COLO668 (cell line): ENCODE data around the gene OVOL1.

ENCODE experiments used
- DNase-seq: peaks from one replicate; lab custom pipeline; 2025; ENCODE audit not compliant: unreplicated experiment; lab: John Stamatoyannopoulos, UW

Gene OVOL1

DNA sequence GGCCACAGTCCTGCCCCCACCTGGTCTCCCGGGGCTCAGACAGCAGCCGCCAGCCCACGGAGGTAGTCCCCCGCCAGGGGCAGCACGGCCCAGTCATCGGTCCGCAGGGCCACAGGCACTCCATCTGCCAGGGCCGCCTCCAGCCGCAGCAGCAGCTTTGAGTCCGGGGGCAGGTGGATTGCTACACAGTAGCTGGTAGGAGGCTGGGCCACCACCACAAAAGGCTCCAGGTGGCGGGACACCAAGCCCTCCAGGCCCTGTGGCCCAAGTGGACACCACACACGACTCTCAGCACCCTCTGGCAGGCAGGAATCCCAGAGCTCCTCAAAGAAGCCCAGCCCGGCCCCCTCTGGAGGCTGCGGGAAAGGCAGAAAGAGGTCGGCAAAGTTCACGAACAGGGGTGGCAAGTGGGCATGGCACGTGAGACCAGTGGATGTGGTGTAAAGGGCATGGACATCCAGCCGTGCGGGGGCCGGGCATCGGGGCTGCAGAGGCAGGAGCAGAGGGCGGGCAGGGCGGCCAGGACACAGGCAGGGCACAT is 9.0 kb upstream of the OVOL1 start:
- DNase-seq: no peak

DNA sequence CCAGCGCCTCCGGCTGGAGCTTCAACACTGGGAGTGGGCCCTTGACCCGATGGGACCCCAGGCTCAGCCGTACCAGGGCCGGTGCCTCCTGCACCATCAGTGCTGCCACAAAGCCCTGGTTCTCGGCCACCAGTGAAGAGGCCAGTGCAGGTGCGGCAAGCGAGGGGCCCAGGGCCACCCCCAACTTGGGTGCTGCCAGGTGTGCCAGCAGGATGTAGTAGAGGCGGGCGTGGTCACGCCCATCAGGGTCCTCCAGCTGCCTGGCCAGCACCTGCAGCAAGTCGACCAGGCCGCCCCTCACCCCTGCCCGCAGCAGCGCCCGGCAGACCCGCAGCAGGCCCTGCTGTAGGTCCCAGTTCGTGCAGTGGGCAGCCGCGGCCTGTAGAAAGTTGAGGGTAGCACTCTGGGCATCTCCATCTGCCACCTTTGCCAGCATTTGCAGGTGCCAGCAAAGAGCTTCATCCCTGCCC is 8.4 kb upstream of the OVOL1 start:
- DNase-seq: no peak

DNA sequence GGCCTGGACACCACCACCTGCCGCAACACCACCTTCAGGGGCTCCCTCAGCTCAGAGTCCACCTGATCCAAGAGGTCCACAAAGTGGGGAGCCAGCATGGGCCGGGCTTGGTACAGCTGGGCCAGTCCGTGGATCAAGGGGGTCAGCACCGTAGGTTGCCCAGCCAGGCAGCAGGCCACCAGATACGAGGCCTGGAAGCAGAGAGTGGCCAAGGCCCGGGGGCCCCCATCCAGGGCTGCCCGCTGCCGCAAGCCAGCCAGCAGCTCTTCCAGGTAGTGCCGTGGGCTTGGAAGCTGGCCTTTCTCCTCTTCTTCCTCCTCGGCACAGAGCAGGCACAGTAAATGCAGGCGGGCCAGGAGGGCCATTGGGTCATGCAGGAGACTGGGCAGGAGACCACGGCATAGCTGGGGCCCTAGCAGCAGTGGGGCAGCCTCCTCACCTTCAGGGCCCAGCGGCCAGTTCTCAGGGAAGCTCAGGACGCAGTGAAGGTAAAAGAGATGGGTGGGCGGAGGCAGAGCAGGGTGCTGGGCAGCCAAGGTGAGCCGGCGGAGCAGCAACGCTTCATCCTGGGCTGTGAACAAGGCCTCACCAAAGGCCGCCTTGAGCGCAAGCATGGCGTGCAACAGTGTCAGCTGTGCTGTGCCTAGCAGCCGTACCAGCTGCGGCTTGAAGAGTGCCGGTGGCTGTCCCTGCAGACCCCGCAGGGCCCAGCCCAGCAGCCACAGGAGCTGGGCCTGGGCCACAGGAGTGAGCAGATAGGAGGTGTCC is 7.8 kb upstream of the OVOL1 start:
- no peak for DNase-seq

DNA sequence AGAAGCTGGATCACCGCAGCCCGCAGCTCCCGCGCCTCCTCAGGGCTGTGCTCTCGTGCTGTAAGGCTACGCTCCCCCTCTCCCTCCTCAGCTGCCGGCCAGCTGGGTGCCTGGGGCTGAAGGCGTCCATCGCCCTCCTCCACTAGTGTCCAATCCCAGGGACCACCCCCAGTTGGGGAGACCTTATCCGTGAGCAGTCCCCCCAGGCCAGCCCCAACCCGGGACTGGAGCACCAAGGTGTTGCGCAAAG is 7.3 kb upstream of the OVOL1 start:
- DNase-seq: no peak

DNA sequence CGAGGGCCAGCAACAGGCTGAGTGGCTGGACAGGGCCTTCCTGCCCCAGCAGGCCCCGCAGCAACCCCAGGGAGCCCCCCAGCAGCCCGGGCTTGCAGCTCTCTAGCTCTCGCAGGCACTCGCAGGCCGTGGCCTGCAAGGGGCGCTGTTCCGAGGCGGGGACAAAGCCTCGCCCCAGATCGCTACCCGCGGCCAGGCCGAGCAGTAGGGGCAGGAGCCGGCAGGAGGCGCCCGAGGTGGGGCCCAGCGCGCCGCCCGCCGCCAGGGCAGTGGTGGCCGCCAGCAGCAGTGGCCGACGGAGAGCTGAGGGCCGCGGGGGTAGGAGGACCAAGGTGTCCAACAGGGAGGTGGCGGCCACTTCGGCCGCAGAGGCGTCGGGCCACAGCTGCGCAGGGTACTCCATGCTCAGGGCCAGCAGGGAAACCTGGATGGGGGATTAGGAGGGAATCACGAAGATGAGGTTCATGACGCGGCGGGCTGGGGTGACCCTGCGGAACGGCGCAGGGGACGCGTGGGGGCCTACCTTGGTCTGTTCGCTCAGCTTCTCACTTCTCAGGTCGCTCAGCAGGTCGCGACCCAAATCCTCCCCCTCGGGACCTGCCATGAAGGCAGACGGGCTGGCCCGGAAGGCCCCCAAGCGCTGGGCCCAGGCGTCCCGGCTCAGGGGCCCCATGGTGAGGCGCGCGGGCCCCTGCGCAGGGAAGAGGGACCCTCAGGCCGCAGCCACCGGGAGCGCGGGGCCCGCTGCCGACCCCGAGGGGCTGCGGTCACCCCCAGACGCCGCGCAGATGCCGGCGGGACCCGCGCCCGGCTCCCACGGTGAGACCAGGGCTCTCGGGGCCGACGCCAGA is 6.7 kb upstream of the OVOL1 start:
- peak; percentile 88 for DNase-seq

DNA sequence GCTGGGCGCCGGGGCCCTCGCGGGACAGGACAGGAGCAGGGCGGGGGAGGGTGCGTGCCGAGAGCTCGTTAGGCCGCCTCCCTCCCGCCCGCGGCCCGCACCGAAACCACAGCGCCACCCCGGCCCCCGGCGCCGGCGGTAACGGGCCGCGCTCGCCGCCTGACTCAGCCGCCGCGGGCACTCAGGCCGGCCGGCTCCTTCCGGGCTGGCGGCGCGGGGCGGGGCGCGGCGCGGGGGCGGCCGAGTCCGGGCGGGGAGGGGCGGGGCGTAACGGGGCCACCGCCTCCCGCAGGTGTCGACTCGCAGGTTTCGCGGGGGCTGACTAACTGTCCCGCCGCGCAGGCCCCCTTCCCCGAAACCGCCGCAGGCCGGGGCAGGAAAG is 6.1 kb upstream of the OVOL1 start, which contains the start of gene AP5B1:
Gene AP5B1, minus strand, starts transcription at position 207 of the 382 bp plus-strand sequence. CDS start 385 bp downstream, outside the sequence.
- DNase-seq: peak; percentile 74

DNA sequence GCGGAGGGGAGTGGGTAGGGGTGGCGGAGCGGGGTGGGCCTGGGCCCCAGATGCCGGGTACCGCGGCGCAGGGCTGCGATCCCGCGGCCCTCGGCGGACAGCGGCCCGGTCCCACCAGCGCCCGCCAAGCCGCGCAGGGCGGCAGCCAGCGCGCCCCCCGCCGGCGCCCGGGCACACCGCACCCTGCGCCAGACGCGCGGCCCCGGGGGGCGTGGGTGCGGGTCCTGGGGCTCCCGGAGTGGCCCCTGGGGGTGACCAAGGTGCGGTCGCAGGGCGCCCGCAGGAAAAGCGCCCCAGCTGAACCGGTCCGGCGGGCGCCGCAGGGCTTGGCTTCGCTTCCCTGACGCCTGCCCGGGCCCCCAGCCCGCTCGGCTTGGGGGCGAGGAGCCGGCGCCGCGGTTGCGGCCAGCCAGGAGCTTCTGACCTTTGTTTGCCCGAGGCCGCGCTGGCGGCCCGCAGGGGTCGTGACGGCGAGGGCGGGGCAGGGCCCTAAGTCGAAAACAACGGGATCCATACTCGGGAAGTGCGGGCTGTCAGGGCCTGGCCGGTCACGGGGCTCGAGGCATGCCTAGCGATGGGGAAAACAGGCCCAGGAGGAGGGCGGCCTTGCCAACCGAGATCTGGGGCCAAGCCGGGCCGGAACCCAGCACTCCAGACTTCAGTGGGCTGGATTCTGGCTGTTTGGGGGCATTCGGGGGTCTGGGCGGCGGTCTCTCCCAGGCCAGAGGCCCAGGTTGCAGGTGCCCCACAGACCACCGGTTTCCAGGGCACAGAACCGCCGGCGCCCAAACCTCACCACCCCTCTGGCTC is 5.5 kb upstream of the OVOL1 start:
- peak; percentile 62 for DNase-seq

DNA sequence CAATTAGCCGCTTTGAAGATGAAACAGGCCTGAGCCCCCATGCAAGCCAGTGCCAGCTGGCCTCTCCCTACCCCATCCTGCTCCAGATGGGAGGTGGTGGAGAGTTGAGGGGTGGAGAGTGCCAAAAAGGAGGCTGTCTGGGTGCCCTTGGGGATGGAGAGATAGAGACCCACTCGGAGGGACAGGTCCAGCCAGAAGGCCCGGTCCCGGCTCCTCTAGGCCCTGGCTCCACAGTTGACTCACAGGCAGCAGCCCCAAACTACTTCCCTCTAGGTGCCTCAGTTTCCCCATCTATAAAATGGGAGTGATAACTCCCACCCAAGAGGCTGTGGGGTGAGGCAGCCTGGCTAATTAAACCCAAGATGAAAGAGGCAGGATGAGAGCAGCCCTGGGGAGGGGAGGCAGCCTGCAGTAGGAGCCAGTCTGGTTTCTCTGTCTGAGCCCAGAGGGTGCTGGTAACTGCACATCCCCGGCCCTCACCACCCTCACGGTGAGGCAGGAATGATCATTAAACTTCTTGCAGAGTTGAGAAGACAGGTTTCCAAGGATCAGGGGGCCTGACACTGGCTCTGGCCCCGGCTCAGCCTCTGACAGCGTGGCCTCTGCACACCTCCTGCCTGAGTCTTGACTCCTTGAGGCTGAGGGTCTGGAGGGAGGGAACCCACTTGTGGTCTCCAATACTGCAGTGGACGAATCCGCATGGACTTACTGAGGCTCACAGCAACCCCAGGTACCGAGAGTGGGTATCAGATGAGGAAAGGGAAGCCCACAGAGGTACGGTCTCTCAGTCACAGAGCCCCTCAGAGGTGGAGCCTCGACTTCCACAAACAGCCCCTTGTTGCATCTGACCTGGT is 4.7 kb upstream of the OVOL1 start:
- no peak for DNase-seq

DNA sequence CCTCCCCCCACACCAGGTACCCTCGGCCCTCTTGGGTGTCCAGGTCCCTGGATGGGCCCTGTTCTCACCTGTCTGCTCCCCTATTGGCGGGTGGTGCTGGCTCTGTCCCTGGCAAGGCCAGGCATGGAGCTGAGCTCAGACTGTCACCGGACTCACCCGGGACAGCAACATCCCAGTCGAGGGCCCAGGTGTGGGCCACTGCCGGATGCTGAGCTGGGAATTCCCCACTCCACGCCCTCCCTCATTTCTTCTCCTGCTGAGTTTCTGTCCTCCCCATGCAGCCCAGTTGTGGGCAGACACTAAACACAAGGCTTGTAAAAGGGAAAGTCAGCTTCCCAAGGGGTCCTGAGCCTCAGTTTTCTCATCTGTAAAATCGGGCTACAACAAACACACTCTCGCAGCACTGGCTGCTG is 4.0 kb upstream of the OVOL1 start:
- no peak for DNase-seq

DNA sequence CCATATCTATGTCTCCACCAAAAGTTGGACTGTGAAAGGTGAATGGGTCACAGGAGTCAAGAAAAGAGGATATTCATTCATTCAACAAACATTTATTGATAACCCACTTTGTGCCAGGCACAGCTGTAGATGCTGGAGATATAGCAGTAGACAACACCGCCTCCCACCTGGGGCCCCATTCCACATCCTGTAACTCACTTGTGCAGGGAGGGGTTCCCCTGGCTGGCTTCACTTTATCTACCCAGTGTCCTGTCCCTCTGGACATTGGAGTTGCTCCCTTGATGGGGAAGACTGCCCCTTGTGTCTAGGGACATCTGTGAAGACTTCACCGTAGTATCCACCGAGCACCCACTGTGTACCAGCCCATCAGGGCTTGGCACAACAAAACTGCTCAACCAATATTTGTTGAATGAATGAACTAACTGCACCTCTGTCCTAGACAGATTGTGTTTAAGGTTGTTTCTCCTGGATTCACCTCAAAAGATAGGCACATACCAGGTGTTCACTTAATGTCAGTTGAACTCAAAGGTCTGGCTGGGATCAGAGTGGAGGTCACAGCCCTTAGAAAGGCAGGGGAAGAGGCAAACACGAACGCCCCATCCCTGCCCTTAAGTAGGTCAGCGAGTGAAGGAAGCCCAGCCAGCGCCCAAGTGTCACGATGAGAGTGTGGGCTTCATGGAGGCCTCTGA is 1.4 kb upstream of the OVOL1 start:
- DNase-seq: no peak

DNA sequence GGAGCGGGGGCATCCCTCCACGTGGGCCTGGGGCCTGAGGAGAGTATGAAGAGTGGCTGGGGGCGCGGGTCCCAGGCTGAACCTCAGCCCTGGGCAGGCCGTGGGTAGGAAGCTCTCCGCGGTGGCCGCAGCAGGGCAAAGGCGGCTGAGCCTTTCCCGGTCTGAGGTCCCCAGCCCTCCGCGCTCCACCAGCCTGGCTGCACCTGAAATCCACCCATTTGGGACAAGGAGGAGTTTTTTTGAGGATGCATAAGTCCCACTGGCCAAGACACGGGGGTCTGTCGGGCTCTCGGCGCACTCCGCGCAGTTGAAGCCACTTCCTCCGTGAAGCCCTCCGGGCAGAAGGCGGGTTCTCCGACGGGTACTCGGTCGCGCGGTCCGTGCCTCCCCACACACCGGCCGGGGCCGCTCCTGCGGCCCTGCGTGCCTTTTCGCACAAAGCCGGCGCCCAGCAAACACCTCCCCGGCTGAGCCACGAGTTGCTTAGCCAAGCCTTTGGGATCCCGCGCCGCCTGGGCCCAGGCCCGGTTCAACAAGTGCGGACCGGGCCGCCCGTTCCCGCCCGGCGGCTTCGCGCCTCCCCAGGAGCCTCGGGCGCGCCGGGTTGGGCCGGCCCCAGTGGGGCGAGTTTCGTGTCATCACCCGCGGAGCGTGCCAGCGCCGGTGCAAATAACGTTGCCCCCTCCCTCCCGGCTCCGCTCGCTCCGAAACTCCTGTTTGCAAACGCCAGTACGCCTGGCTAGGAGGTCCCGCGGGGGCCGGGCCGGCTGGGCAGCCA is 666 bp upstream of the OVOL1 start:
- DNase-seq: peak; percentile 32

DNA sequence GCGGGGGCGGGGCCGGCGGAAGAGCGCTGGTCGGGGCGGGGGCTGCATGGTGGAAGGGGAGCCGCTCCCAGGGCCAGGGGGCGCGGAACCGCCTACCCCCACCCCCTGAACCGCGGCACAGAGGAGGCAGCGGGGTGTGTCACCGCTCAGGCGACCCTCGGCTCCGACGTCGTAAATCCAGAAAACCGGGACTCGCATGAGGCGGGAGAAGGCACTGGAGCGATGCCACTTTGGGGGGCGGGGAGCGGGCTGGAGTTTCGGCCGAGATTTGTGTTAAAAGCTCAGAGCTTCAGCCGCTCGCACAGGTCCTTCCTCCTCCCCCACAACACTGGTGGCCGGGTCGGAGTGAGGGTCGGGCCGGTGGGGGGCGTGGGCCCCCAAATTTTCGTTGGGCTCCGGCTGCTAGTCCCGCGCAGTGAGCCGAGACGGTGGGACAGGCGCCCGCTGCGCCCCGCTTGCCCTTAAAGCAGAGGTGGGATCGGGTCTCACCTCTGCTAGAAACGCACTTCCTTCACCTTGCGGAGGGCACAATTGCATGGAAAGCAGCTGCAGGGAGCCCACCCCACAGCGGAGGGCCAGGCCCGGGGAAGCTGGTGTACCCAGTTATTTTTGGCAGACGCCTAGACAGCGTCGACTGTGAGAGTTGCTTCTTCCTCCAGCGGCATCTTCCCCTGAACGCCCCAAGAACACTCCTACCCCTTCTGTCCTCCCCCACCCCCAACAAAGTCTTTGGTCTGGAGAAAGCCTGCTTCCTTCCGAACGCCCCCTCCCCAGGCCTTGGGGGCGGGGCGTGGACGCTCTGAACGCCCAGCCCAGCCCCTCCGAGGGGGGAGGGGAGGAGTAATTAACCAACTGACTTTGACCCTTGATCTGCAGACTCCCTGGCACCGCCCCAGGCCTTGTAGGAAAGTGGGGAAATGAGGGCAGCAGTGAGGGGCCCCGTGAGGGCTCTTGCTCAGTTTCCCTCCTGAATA is 1.1 kb downstream of the OVOL1 start:
- no peak for DNase-seq

DNA sequence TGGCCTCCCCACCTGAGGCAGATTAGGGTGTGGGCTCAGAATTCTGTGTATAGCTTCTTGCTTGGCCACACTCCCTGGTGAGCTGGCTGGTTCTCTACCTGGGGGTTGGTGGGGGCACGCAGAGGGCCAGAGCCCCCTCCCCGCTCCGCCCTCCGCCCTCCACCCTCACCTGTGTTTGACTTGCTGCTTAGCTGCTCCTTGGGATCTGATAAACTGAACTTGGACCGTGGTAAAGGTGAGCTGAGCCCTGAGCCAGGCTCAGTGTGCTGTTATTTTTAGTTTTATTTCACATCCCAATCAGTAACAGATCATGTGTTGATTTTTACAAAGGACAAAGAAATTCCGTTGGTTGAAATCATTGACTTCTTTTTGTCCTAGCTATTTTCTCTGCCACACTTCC is 2.0 kb downstream of the OVOL1 start:
- no peak for DNase-seq

DNA sequence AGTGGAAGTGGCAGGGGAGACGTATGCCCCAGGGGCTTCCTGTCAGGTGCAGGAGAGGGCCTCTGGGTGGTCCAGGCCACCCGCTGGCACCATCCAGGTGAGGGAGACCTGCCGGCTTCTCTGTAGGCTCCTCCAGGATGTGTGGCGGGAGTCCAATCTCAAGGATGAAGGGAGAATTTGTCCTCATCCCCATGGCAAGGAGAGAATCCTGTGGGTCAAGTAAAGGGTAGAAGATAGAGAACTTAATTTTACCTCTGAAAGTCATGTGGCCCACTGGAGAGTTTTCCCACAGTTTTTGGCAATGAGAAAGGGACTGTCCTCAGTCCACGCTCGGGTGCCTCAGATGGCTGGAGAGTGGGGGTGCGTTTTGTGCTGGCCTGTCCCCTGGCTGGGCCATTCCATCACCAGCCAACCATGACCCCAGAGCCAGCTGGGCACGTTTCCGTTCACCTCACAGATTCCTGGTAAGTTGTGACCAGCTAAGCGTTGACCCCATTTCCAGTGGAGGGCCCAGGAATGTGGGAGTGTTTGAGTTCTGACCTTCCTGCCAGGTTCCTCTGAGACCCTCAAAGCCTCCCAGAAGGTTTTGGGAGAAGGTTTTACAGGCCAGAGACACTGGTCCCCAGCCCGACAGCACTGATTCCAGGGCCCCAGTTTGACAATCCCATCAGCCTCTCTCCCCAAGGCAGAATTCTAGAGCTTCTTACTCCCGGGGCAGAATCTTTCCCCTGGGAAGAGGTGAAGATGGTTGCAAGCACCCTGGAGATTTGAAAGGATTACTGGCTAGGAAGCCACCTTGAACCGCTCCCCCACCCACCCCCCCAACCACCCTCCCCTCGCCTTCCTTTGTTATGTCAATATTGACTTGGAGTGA is 2.6 kb downstream of the OVOL1 start:
- DNase-seq: no peak

DNA sequence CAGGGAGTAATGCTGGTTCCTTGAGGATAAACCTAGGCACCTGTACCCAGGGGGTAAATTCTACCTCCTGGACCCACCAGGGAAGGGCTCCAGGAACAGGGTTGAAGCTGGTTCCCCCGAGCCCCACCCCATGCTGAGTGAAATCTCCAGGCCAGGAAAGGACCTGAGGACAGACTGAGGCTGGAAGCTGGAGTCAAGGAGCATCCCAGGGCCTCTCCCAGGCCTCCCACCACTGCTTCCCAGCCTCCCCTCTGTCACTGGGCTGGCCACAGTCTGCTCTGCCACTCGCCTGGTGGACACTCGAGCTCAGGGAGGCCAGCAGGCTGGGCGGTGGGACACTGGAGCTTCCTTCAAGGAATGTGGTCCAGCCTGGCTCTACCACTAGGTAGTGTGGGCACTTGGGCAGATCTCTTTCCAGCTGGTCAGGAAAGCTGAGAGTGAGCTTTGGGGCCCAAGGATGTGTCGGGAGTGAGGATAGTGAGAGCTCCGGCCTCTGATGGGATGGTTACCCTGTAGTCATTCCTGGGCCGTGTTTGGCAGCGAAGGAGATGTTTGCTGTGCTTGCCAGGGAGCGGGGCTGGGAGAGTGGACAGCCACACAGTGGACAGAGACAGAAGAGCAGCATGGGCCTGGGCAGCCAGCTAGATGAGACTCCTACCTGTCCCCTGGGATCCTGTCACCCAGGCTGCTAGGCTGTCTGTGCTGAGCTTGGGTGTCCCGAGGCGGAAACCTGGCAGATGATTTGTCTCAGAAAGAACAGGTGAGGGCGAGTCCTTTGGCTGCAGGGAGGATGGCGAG is 3.4 kb downstream of the OVOL1 start:
- no peak for DNase-seq
